ENCODE measurements around the gene SLC8A1.

Gene SLC8A1

DNA sequence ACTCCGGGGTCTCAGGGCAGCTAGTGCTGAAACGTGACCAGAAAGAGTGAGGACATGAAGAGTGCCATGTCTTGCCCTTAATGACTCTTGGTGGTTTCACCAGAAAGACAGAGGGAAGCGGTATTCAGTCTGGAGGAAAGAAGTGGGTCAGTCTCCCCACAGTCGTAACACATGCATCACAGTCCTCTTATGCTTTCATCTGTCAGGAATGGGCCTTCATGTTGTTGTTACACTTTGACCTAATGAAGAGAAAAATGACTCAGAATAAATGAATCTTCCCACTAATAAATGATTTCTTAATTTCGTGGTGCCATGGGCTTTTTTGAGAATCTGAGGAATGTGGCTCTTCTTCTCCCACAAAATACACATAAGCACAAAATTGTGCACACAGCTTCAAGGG, 103.2 kb downstream of the SLC8A1 start:
- no peak for DNase-seq

DNA sequence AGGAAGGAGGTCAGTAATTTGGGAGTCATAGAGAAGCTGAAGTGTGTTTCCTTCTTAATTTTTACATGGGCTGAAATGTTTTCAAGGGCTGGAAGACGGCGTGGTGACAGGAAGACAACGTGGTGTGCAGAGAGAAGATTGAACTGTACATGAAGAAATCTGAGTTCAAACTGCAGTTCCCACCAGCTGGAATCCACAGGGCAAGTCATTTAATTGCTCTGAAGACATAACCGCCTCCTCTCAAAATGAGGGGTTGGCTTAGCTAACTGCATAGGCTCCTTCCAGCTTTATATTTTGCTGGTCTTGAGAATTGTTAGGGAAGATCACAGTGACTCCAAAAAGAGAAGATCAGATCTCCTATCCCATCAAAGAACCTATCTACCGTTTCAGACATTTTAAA, 103.9 kb downstream of the SLC8A1 start:
- no peak for DNase-seq

DNA sequence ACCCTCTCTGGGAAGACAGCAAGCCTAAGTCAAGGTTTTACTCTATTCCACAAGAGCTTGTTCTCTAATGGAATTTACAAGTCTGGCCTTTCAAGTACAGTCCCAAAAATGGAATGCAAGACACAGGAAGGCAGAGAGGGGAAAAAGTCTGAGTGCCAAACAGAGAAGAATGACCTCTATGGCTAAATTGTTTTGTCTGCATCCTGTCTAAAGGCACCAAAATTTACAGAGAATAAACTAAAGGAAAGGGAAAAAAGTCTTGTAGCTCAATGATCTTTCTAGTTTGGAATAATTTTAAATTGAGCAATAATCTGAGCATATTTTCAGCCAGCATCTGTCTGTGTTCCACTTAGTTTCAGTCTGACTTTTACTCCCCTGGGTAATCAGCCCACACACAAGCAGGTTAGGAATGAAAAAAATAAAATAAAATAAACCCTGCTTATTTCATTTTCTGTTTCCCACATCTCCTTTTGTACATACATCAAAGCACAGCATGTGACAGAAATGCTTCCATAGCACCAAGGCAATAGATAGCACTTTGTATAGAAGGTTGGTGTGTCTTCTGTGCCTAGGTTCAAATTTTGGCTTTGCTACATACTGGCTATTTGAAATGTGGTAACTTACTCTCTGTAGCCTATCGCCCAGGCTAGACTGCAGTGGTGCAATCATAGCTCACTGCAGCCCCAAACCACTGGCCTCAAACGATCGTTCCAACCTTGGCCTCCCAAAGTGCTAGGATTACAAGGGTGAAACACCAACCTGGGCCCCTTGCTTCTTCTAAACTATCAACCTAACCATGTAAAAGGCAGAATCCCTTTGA, 105.1 kb downstream of the SLC8A1 start:
- no peak for DNase-seq

DNA sequence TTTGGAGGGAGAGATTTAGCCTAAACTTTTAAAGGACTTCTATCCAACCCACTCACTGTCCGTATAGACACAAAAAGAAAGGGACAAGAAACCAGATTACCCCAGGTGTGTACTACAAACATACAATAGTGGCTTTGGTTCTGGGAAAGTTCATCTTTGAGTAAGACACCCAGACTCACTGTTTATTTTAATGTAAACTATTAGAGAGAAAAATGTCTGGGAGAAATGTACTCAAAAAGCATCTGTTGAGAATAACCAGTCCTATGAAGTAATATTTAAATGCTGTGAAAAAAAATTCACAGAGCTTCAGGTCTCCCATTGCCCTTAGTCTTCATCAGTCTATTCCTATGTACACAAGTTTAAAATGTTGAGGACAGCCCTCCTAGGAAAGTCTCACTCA, 107.5 kb downstream of the SLC8A1 start:
- no peak for DNase-seq

DNA sequence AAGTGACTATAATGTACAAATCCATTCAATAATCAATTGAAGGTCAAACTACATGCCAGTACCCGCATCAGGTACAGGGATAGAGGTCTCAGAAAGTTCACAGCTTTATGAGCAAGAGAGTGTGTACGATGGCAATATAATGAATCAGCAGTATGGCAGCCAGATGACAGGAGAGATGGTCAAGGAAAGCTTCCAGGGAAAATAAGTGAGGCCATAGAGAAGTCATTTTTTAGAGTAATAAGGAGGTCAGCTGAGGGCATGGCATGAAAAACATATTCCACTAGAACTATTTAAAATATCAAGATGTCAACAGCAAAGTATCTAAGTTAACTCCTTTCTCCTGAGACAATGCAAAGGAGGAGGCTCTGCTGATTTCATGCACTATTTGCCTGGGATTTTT, 108.0 kb downstream of the SLC8A1 start:
- DNase-seq: no peak

DNA sequence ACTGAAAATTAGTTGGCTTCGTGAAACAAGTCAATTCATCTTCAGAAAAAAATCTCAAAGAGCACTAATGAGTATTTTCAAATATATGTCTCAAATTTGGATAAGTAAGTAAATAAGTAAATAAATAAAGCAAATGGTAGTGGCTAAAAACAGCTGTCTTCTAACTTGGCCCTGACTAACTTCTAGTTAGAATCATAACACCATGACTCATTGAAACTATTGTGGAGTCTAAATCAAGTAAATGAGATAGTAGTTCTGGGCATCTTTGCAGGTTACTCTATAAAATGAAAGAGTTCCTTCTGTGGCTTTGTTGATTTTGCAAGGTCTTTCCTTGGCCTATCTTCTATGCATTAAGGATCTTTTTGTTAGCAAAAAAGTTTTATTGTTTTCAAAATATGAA, 110.7 kb downstream of the SLC8A1 start:
- no peak for DNase-seq

DNA sequence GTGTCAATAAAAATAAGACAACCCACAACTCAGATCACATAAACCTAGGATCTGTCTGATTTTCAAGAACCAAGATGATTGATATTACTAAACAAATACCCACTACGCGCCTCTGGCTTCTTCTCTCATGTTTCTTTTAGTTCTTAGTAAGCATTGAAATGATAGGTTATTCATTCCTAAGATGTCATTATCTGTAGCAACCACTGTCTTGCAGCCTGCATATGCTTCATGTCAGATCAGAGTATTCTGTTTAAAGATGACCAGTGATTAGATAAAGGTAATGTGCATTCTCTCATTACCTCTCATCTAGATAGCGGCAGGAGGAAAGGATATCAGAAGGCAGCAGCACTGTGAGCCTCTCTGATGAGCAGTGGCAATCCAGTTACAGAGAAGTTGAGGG, 112.9 kb downstream of the SLC8A1 start:
- DNase-seq: no peak

DNA sequence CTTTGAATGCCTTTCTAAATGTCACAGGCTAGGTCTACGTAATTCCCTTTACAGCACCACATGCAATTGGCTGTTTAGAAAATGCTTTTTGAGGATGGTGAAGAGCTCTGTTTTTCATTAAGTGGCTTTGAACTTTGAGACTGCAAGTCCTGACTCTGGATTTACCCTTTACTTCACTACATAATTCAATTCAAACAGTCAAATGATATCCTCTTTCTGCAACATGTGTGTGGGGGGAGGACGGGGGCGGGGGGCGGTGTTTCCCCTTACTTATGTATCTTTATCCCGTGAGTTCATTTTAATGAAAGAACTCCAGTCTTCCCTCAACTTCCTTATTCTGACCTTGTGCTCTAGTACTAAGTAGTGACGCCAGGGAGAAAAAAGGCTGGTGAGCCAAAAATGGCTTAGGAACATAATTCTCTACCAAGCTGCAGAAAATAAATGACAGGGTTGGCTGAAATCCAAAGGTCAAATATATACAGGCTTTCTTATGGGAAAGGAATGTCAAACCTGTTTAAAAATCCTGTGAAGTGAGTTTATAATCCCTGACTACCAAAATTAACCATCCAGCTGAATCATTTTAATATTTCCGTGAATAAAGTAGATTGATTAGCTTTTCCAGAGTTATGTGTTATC, 119.6 kb downstream of the SLC8A1 start:
- no peak for DNase-seq

DNA sequence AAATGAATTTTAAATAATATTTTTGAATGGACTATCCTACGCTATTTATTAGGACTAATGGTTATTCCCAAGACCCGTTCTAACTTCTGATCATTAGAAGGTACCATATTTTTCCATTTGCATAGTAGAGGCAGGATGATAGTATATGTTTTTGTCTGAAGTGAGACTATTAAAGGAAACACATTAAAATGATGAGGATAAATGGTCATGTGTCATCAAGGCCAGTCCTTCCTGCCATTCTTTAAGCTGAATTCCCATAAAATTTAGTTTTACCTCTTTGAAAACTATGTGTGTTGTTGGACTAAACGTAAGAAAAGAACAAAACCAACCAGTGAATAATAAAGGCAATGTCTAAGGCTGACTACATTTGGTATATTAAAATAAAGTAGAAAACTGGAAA, 121.8 kb downstream of the SLC8A1 start:
- no peak for DNase-seq

DNA sequence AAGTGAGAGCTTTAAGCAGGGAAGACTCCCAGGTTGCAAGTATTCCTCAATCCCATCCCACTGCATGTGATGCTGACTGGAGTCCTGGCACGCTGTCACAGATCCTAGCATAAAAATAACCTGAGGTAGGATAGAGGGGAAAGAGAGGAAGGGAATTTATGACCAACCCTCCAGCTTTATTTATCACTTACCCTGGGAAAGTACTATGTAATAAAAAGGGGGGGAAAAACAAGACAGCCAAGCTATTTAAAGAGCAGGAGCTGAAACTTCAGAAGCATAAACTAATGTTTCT, 122.2 kb downstream of the SLC8A1 start:
- no peak for DNase-seq

DNA sequence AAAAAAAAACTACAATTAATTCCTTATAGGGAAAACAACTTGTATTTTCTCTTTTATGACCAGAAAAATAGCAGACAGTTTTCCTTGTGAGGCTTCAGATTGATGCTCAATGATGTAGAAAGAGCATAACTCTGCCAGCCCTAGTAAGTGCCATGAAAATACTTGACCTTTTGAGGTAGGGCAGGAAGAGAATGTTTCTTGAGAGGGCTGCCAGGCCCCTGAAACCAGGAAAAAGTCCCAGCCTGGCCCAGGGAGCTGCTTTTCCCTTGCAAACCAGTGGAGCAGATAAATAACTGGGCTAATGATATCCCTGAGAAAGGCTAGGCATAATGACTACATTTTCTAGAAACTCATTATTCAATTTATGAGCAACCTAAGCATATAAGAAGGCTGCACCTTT, 126.8 kb downstream of the SLC8A1 start:
- DNase-seq: no peak

DNA sequence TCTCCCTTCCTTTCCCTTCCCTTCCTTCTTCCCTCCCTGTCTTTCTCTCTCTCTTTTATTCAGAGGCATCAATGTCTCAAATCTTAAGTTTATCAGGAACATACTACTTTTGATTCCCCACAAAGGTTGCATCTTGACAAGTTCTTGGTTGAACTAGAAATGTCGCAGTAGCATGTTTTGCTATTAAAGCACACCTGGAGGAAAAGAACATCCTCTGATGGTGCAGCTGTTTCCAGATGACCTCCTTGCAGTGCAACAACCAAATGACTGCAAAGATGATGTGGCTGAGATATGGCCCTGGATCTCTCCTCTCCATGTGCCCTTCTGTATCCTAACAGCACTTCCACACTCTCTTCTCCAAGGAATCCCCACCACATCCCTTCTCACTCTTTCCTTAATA, 127.2 kb downstream of the SLC8A1 start:
- no peak for DNase-seq

DNA sequence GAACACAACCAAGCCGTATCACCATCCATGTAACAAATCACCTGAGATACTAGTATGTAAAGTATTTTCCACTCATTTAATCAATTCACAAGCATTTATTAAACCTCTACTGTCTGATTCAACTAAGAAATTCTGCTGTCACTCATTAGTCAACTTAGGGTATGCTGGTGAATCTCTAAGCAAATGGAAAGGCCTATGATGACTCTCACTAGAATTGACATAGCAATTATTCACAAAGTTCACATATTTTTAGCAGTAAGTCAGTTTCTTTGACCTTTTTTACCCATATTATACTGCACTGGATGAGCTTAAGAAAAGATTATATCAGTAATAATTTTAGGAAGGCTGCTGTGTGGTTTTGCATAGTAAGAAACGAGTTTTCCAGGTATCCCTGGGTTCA, 130.1 kb downstream of the SLC8A1 start:
- DNase-seq: no peak

DNA sequence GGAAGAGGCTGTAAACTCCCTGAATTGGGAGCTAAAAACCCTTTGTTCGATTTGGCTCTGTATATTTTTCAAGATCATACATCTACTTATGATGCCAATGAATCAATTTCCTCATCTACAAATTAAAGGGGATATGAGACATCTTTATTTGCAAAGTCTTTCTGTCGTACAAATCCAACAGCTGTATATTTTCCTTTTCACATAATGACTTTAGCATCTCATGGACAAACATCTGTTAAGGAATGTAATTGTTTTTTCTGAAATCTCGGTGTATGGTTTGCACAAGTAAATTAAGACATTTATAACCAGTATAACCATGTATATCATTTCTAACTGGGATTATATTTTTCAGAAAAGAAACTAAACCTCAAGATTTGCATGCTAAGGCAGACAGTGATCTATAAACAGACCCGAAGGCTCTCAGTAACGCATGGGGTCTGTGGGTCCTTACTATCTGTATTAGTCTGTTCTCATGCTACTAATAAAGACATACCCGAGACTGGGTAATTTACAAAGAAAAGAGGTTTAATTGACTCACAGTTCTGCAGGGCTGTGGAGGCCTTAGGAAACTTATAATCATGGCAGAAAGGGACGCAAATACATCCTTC, 130.8 kb downstream of the SLC8A1 start:
- DNase-seq: no peak

DNA sequence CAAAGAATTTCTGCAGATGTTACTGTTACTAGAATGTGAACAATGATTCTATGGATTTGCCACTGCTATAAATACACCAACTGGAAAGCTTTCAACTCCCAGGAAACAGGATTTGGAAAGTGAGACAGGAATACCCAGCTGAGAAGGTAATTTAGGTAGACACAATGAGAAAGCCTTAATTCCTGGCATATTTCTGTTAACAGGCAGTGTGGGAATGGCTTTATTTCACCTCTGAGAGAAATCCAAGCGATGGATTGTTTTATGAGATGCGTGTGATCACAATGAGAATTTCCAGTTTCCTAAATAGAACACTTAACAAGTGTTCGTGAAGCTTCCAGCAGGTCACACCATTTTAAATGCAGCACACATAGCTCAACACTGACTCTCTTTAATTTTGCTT, 133.0 kb downstream of the SLC8A1 start:
- DNase-seq: no peak

DNA sequence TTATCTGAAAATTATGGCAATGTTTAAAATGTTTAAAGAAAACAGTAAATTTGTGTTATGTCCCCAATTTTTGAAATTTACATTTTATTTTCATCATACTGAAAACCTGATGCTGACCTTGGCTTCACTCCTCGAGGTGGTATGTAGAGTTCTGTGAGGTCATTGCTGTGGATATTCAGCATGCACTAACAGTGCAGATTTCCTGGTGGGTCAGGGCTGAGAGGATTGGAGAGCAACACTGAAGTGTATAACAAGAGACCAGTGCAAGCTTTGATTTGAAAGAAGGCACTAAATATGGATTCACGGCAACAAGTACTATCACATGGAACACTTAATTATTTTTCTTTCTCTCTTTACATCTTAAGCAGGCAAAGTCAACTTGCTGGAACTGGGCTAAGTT, 134.1 kb downstream of the SLC8A1 start:
- DNase-seq: no peak

DNA sequence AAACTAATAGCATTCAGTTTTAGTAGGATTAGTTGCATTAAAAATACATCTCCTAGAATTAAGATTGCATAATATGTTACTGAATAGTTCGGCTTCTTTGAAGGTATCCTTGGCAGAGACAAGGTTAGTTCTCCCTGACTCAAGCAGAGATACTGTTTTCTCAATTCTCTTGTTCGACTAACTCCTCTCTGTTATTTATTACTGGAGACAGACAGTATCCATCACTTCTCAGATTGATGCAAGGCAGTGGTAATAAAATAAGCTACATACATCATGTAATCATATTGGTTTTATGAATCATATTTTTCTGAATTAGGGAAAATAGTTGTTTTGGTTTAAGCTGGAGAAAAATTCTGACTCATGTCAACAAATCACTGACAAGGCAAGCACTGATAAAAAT, 134.8 kb downstream of the SLC8A1 start:
- no peak for DNase-seq

DNA sequence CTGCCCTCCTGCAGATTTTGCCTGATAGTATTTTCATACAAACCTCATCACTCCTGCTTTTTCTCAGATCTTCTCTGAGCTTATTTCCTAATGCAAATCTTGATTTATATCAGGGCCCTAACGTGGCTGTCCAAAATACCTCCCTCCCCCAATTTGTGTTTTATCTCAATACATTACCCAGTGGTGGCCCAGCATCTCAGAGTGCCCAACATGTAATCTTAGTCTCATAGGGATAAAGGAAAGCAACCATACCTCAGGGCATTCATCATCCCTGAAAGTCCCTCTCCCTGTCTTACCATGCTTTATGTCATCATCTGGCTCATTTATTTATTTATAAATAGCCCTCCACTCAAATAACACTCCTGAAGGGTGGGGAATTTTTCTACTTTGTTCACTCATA, 135.3 kb downstream of the SLC8A1 start:
- no peak for DNase-seq

DNA sequence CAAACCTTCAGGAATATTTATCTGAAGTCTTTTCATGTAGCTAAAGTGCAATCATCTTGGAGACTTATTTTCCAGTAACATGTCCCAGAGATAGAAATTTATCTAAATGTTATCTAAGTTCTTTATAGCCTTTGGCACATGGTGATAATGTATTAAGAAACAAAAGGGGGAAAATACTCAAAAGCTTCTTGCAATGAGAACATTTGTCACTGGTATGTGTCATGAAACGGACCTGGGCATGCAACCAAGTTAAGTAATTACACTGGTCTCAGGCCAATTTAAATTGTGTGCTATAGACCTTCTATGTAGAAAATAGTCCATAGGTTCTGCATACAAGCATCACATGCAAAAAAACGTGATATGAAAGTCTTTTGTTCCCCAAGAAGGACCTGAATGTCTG, 136.2 kb downstream of the SLC8A1 start:
- no peak for DNase-seq

DNA sequence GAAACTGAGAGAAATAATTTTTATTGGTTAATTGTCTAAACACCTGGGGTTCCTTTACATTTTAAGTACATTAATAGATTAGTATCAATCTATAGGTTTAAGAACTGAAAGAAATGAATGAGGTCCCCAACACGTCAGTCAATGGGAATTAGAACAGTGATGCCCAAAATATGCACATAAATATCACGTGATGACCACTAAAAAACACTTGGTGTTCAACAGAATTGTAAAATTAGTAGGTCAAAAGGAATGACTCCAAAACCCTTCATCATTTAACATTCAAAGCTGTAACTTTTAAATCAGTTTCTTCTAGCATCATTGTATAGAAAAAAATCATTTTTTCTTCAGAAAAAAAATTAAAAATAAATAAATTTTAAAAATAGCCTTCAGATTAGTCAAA, 140.9 kb downstream of the SLC8A1 start:
- DNase-seq: no peak

DNA sequence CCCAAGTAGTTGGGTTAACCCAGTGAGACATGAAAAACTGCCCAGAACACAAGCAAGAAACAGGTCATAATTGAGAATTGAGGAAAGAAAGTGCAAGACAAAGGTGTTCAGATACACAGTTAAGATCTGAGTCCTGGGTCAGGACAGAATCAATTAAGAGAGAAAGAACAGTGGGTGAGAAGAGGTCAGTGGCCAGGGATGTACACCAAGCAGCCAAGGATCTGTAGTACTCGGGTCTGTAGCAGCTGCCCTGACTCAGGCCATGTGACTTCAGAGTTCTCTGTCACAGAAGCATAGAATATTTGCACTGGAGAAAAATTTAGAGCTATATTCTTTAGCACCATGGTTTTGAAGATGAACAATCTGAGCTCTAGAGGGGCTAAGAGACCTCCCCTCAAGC, 141.6 kb downstream of the SLC8A1 start:
- no peak for DNase-seq

DNA sequence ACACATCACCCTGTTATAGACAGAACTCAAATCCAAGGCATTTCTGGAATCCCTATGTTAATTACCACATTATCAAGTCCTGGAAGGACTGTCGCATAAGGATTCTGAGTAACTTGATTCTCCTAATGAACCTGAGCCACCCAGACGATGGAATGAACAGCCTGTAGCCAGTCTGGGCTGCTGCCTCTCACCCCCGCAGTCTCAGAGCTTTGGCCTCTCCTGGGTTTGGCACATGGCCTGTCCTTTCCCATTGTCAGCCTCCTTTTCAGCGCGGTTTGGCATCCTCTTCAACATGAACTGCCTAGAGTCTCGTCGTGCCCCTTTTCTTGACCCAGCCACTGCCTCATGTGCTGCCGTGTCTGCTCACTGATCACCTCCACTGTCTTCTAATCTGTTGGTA, 147.6 kb downstream of the SLC8A1 start:
- DNase-seq: no peak

DNA sequence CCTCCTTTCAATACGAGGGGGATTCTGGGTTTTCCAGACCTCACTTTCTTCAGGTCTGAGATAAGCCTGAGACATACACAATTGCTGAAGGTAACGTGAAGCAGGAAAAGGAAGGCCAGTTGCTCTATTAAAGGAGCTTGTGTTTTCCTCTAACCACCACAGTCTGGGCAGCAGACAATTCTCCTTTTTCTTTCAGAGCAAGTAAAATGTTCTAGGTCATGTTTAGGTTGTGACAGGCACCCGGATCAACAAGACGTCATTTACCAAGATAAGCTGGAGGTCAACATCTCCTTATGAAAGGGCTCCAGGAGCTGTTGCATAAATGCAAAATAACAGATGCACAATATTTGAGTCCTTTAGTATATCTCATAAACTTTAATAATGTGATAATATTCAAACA, 148.1 kb downstream of the SLC8A1 start:
- DNase-seq: no peak

DNA sequence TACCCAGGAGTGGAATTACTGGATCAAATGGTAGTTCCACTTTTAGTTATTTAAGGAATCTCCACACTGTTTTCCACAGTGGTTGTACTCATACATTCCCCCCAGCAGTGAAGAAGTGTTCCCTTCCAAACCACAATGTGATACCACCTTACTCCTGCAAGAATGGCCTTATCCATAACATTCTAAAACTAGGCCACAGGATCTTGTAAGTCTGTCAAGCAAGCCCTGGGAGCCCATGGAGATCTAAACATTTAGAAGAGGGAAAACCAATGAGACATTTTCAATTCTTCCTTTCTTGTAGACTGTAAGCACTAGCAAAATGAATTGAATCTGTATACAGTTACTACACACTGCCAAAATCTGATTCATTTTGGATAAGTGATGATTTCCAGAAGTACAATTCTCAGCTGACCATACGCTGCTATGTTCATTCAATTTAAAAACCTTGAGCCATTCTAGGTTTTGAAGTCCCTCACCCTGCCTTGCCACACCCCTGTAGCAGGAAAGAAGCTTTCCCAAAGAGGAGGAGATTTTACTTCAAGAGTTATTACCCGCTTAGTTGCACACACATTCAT, 149.1 kb downstream of the SLC8A1 start:
- DNase-seq: no peak

All from CD4-positive, alpha-beta T cell treated with Interleukin-15 for 1 hour (primary cell).